Heart right ventricle (tissue), 16 donors: ENCODE measurements around the gene HECTD2. TPM values are rescaled to one million over a fixed set of nuclear protein-coding genes. Genes with fewer than 3 reads are reported as not detected.
A peak's percentile ranks its signal among the peaks of the same experiment; 100 is the strongest.

Experiments
- ATAC-seq, 8 donors: fragments of 200-7000 bp; cut with Tn5 transposase; one replicate each; pipeline ENCODE4 v1.9.1; 2020; ENCODE audit warnings: mild to moderate bottlenecking in 8 of 8, moderate library complexity in 8 of 8, moderate number of reproducible peaks in 1 of 8
- DNase-seq, 2 donors: peaks; one replicate each; pipeline ENCODE4 v3.0.0-alpha.2; 2020
- H3K27ac ChIP-seq, 10 donors: fragments of 200-600 bp; sonication (generic) in 2 of 10; one replicate each; pipeline versions ENCODE4 v1.5.0 to v1.8.0; 2020 to 2022; ENCODE audit warnings: mild to moderate bottlenecking in 3 of 10
- H3K27me3 ChIP-seq, 7 donors: fragments of 200-600 bp; one replicate each; pipeline ENCODE4 v1.8.0; 2021 to 2022; ENCODE audit warnings: mild to moderate bottlenecking in 2 of 7
- H3K36me3 ChIP-seq, 9 donors: fragments of 200-600 bp; sonication (generic) in 1 of 9; one replicate each; pipeline versions ENCODE4 v1.5.0 to v1.8.0; 2020 to 2022; ENCODE audit warnings: mild to moderate bottlenecking in 2 of 9
- H3K4me1 ChIP-seq, 9 donors: fragments of 200-600 bp; sonication (generic) in 1 of 9; one replicate each; pipeline versions ENCODE4 v1.5.0 to v1.8.0; 2020 to 2022; ENCODE audit warnings: mild to moderate bottlenecking in 4 of 9
- H3K4me3 ChIP-seq, 10 donors: fragments of 200-600 bp; sonication (generic) in 2 of 10; one replicate each; pipeline versions ENCODE4 v1.5.0 to v1.8.0; 2020 to 2022; ENCODE audit warnings: mild to moderate bottlenecking in 7 of 10, moderate library complexity in 2 of 10
- H3K9me3 ChIP-seq, 11 donors: fragments of 200-600 bp in 10 of 11; sonication (generic) in 2 of 11; one replicate each; pipeline versions ENCODE4 v1.5.0 to v1.8.0; 2013 to 2022; ENCODE audit warnings: mild to moderate bottlenecking in 2 of 11, control low read depth in 1 of 11, moderate library complexity in 1 of 11
- CTCF ChIP-seq, 9 donors: fragments of 200-600 bp; sonication (generic) in 2 of 9; IDR thresholded peaks; one replicate each; pipeline versions ENCODE4 v1.5.0 to v1.8.0; 2021 to 2022; ENCODE audit warnings: antibody characterized with exemption in 9 of 9, mild to moderate bottlenecking in 5 of 9, moderate library complexity in 1 of 9
- WGBS, 2 donors: extraction: QIAGEN DNeasy Blood & Tissue Kit; methylation state at CpG; one replicate each; pipeline ENCODE4 v1.1.7; 2013; ENCODE audit warnings: inconsistent platforms in 1 of 2; 5-methylcytosine and 5-hydroxymethylcytosine counted together
- intact Hi-C, 10 donors: fragments of 100-400 bp; cut with DNase I; formaldehyde crosslinking; loops; one replicate each; pipeline versions ENCODE4 v1.11.1 to v1.14.2; 2022
- polyA plus RNA-seq, 2 donors: library from polyadenylated mRNA; stranded (reverse); fragments of 200-250 nt; gene quantifications; one replicate each; pipeline ENCODE4 v1.2.3, GENCODE V29; 2013
- total RNA-seq, 10 donors: library from RNA; stranded (reverse); fragmentation: NEBNext Ultra II Directional in 3 of 10; extraction: Animal tissue kit (Norgen Biotek cat#: 25700) in 3 of 10; gene quantifications; one replicate each; pipeline versions ENCODE4 v1.2.1 to v1.2.4, GENCODE V29; 2021 to 2023
- donor health status: Arrhythmogenic right ventricular cardiomyopathy.
- donor health status: ischemic (EF 13 %, LVEDD 7.1; RV severe dilation, severe dysfunction).
- donor health status: healthy with polysubstance abuse.
- donor health status: DM: no; HTN: yes; CAD: no.
- donor health status: DM: no; HTN: no; CAD: no.
- donor health status: ischemic (EF 25% LVEDD 6.9; RV normal size, moderate dysfunction).
- donor health status: ischemic (EF 25% LVEDD 5.7; RV mildly dilated, moderate dysfunction).
- donor health status: healthy.
- donor health status: DM: yes; HTN: yes; CAD: no.
- donor health status: Ischemic cardiomyopathy.
- donor health status: ischemic (EF 35%, LVEDD 5.7; RV mildly dilated, moderate dysfunction).
- donor health status: nonischemic (EF 11% LVEDD 7.7; RV severe dilation, severe dysfunction).
- donor health status: DM: yes; HTN: yes; CAD: no.
- donor health status: PGD.
- donor health status: ischemic (EF 29% LVEDD 5.4; RV normal size, mild dysfunction).
- donor health status: nonischemic (EF 23%, LVEDD 6.1; RV moderate dilation, normal function).

The HECTD2 gene
- total and polyA plus RNA-seq, 12 donors, result 2.2 to 6.9 (median 5.2) TPM

GRCh38 chr10:91496016-91496415 lies 85.9 kb downstream of the HECTD2 start:
- TF ChIP-seq CTCF (IDR thresholded peaks at IDR 0.05), result no peak
- no peaks in the 10 kb centered on the region for H3K9me3 ChIP-seq
- peaks cover 0 to 32% (median 5%) of the 10 kb centered on the region in 9 donors for H3K36me3 ChIP-seq
- WGBS, 2 donors, result 87 to 94% methylated on average over 4 of the region's 4 CpGs
- H3K27ac ChIP-seq, result no peak overlapping the region
- H3K27me3 ChIP-seq, result no peaks in the 10 kb centered on the region
- H3K4me3 ChIP-seq, result no peak overlapping the region
- no peak for ATAC-seq
- DNase-seq, result no peak
- no peaks in the 10 kb centered on the region for H3K4me1 ChIP-seq
- intact Hi-C loops, result loop anchor here in 8 of 10 donors (5.0 to 10.0 kb wide), 5 partner anchors 49 to 419 kb away; no protein-coding TSS in a partner anchor

- peaks cover 0 to 13% (median 0%) of the 10 kb centered on the region in 9 donors for H3K36me3 ChIP-seq
- H3K4me3 ChIP-seq, result no peak overlapping the region
- no peak for TF ChIP-seq CTCF (IDR thresholded peaks at IDR 0.05)
- no peaks in the 10 kb centered on the region for H3K4me1 ChIP-seq
- H3K9me3 ChIP-seq, result no peaks in the 10 kb centered on the region
- 80 to 82% methylated on average over 5 of the region's 5 CpGs for WGBS, 2 donors
- ATAC-seq (no peak), DNase-seq (no peak)
- intact Hi-C loops, result loop anchor here in 1 of 10 donors (5.0 kb wide), 1 partner anchor 381 kb away; no protein-coding TSS in a partner anchor
- H3K27me3 ChIP-seq, result no peaks in the 10 kb centered on the region
- peak overlapping the region in 1 of 10 donors; percentile 33 for H3K27ac ChIP-seq
Observed at GRCh38 chr10:91511549-91512330, 101.6 kb downstream of the HECTD2 start.

- no peak for TF ChIP-seq CTCF (IDR thresholded peaks at IDR 0.05)
- no peaks in the 10 kb centered on the region for H3K4me1 ChIP-seq
- DNase-seq (no peak), ATAC-seq (no peak)
- H3K27me3 ChIP-seq, result no peaks in the 10 kb centered on the region
- H3K9me3 ChIP-seq, result peaks cover 0 to 6% (median 2%) of the 10 kb centered on the region in 11 donors
- peaks cover 0 to 13% (median 0%) of the 10 kb centered on the region in 9 donors for H3K36me3 ChIP-seq
- H3K4me3 ChIP-seq, result no peak overlapping the region
- 94 to 95% methylated on average over 1 of the region's 1 CpG for WGBS, 2 donors
- no peak overlapping the region for H3K27ac ChIP-seq
- intact Hi-C loops, result loop anchor here in 1 of 10 donors (5.0 kb wide), 1 partner anchor 380 kb away; no protein-coding TSS in a partner anchor
Observed at GRCh38 chr10:91512458-91512857, 102.3 kb downstream of the HECTD2 start.

GRCh38 chr10:91513598-91514424 lies 103.7 kb downstream of the HECTD2 start:
- no peak overlapping the region for H3K4me3 ChIP-seq
- no peak for ATAC-seq
- H3K4me1 ChIP-seq, result no peaks in the 10 kb centered on the region
- no peak for TF ChIP-seq CTCF (IDR thresholded peaks at IDR 0.05)
- DNase-seq, result no peak
- H3K36me3 ChIP-seq, result peaks cover 0 to 13% (median 0%) of the 10 kb centered on the region in 9 donors
- H3K27ac ChIP-seq, result no peak overlapping the region
- WGBS, 2 donors, result 86 to 88% methylated on average over 2 of the region's 2 CpGs
- no peaks in the 10 kb centered on the region for H3K27me3 ChIP-seq
- peaks cover 0 to 12% (median 5%) of the 10 kb centered on the region in 11 donors for H3K9me3 ChIP-seq
- intact Hi-C loops, result loop anchor here in 1 of 10 donors (5.0 kb wide), 1 partner anchor 378 kb away; no protein-coding TSS in a partner anchor
